PC-3 (cell line): Measurements from ENCODE around the gene ADO.

Experiments
- EZH2 ChIP-seq: fragments of 300-600 bp; sonication (generic); IDR thresholded peaks from one replicate; pipeline ENCODE4 v1.6.1; 2017; ENCODE audit warnings: antibody characterized with exemption, mild to moderate bottlenecking, low read length; ENCODE audit not compliant: unreplicated experiment
- TF ChIP-seq, protein P1 (sequence below): fragments of 300-600 bp; sonication (generic); conservative IDR thresholded peaks from 2 replicates; pipeline ENCODE4 v1.5.1; 2017; ENCODE audit warnings: antibody characterized with exemption, low read depth, mild to moderate bottlenecking, low read length

DNA sequence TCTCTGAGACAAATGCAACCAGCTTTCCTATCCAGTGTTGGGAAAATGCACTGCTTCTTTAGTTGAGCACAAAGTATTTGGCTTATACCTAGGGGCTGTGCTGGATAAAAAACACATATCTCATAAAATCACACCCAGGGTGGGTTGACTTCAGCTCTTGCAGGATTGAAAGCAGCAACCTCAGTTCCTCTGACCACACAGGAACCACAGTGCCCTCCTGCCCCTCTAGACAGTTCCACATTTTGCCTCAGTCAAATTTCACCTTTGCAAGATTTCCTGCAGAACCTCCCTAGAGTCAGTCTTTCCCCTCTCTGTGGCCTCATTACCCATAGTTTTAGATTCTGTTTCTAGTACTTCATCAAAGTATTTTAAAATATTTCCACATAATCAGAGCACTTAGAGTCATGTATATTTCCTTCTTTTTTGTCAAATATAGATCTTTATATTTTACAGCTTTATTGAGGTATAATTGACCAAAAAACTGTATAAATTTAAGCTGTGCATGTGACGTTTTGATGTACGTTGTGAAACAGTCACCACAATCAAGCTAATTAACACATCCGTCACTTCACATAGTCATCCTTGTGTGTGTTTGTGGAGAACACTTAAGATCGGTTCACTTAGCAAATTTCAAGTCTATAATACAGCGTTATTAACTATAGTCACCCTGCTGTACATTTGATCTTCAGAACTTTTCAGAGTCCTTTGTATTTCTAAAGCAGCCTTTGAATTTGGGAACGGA lies 48.6 kb downstream of the ADO start:
- TF ChIP-seq, protein P1, sequence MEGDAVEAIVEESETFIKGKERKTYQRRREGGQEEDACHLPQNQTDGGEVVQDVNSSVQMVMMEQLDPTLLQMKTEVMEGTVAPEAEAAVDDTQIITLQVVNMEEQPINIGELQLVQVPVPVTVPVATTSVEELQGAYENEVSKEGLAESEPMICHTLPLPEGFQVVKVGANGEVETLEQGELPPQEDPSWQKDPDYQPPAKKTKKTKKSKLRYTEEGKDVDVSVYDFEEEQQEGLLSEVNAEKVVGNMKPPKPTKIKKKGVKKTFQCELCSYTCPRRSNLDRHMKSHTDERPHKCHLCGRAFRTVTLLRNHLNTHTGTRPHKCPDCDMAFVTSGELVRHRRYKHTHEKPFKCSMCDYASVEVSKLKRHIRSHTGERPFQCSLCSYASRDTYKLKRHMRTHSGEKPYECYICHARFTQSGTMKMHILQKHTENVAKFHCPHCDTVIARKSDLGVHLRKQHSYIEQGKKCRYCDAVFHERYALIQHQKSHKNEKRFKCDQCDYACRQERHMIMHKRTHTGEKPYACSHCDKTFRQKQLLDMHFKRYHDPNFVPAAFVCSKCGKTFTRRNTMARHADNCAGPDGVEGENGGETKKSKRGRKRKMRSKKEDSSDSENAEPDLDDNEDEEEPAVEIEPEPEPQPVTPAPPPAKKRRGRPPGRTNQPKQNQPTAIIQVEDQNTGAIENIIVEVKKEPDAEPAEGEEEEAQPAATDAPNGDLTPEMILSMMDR = no peak
- TF ChIP-seq EZH2 = no peak
